Endodermal cell (in vitro differentiated cells): ENCODE data around the gene PPIB. TPM values are rescaled to one million over a fixed set of nuclear protein-coding genes. Genes with fewer than 3 reads are reported as not detected.

ENCODE experiments used
- DNase-seq: peaks from one replicate; pipeline ENCODE4 v3.0.0-alpha.2; 2017
- H3K27ac ChIP-seq: 2 replicates; pipeline ENCODE4 v1.5.1; 2013; ENCODE audit warnings: mild to moderate bottlenecking, low read depth, low read length, moderate library complexity
- H3K27me3 ChIP-seq: 2 replicates; pipeline ENCODE4 v1.6.1; 2013; ENCODE audit warnings: mild to moderate bottlenecking, low read length, moderate library complexity; ENCODE audit not compliant: insufficient read depth, control insufficient read depth, poor library complexity, severe bottlenecking
- H3K36me3 ChIP-seq: 2 replicates; pipeline ENCODE4 v1.7.0; 2013; ENCODE audit warnings: mild to moderate bottlenecking, low read length, moderate library complexity; ENCODE audit not compliant: control insufficient read depth, insufficient read depth
- H3K4me1 ChIP-seq: one replicate; pipeline ENCODE4 v1.7.0; 2013; ENCODE audit warnings: low read length; ENCODE audit not compliant: control insufficient read depth, insufficient read depth
- H3K4me3 ChIP-seq: 2 replicates; pipeline ENCODE4 v1.5.1; 2013; ENCODE audit warnings: mild to moderate bottlenecking, low read length, moderate library complexity
- H3K9ac ChIP-seq: 2 replicates; pipeline ENCODE4 v1.6.1; 2013; ENCODE audit warnings: mild to moderate bottlenecking, low read length, moderate library complexity; ENCODE audit not compliant: poor library complexity, severe bottlenecking; ENCODE audit errors: extremely low read depth
- H3K9me3 ChIP-seq: 2 replicates; pipeline ENCODE4 v1.6.1; 2013; ENCODE audit warnings: mild to moderate bottlenecking, low read length, moderate library complexity; ENCODE audit not compliant: control insufficient read depth
- H3K27ac Mint-ChIP-seq: 2 replicates; pipeline ENCODE4 v1.8.0; 2020; ENCODE audit warnings: mixed read lengths
- H3K27me3 Mint-ChIP-seq: 2 replicates; pipeline ENCODE4 v1.8.0; 2021; ENCODE audit warnings: mild to moderate bottlenecking, mixed read lengths; ENCODE audit not compliant: insufficient read depth
- H3K36me3 Mint-ChIP-seq: 2 replicates; pipeline ENCODE4 v1.8.0; 2020; ENCODE audit warnings: low read depth, mixed read lengths
- H3K4me1 Mint-ChIP-seq: 2 replicates; pipeline ENCODE4 v1.8.0; 2020; ENCODE audit warnings: mixed read lengths
- H3K4me3 Mint-ChIP-seq: 2 replicates; pipeline ENCODE4 v1.8.0; 2020; ENCODE audit warnings: mild to moderate bottlenecking, moderate library complexity, mixed read lengths
- H3K9me3 Mint-ChIP-seq: 2 replicates; pipeline ENCODE4 v1.8.0; 2020; ENCODE audit warnings: mild to moderate bottlenecking, mixed read lengths
- WGBS, 2 experiments: methylation state at CpG; one replicate each; pipeline versions ENCODE4 v1.1.5 to v1.1.7; 2013; ENCODE audit warnings: missing lambda C conversion rate in 2 of 2, mixed read lengths in 1 of 2; ENCODE audit not compliant: insufficient coverage in 1 of 2, insufficient read length in 1 of 2; 5-methylcytosine and 5-hydroxymethylcytosine counted together
- total RNA-seq, 2 donors: library from RNA; stranded (reverse); fragmentation: NEBNext Ultra II Directional in 1 of 2; extraction: Animal tissue kit (Norgen Biotek cat#: 25700) in 1 of 2; gene quantifications; 2 replicates in 1 of 2; 3 replicates in 1 of 2; pipeline ENCODE4 v1.2.1, GENCODE V29; 2021
- TF ChIP-seq, protein P1 (sequence below): fragments of 200-600 bp; sonication (generic); conservative IDR thresholded peaks from 2 replicates; pipeline ENCODE4 v1.5.0; 2021; ENCODE audit warnings: antibody characterized with exemption, mild to moderate bottlenecking

PPIB gene
- total RNA-seq, 2 donors from 2014 or later: 551 to 652 TPM

DNA sequence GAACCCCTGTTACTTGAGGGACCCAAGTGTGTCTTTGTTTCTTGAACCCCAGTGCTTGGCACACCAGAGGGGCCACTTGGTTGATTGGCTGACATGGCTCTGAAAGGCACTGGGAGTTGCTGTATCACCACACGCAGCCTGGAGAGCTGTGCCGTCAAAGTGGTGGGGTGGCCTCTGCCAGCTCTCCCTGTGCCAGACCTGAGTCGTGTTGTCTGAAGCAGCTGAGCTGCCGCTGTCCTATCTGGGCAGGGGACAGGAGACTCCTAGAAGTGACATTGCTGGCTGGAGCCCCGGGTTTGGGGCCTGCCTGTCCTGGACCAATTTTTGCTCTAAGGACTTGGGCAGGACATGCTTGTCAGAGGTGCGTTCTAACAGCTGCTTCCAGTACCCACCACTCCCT, 16.8 kb downstream of the PPIB start:
- Mint-ChIP-seq H3K9me3 (no peaks in the 10 kb centered on the region), H3K4me1 (peaks cover 25% of the 10 kb centered on the region), H3K4me3 (no peak overlapping the region), H3K27me3 (peaks cover 16% of the 10 kb centered on the region), H3K27ac (no peak overlapping the region), H3K36me3 (peaks cover 5% of the 10 kb centered on the region)
- no peak for DNase-seq
- Histone ChIP-seq H3K9me3 (no peaks in the 10 kb centered on the region), H3K4me3 (no peak overlapping the region), H3K4me1 (peaks cover 6% of the 10 kb centered on the region), H3K36me3 (no peaks in the 10 kb centered on the region), H3K27me3 (no peaks in the 10 kb centered on the region), H3K9ac (no peak overlapping the region), H3K27ac (no peak overlapping the region)
- WGBS, 2 experiments: 93 to 94% methylated on average over 6 of the region's 6 CpGs
- TF ChIP-seq, protein P1, sequence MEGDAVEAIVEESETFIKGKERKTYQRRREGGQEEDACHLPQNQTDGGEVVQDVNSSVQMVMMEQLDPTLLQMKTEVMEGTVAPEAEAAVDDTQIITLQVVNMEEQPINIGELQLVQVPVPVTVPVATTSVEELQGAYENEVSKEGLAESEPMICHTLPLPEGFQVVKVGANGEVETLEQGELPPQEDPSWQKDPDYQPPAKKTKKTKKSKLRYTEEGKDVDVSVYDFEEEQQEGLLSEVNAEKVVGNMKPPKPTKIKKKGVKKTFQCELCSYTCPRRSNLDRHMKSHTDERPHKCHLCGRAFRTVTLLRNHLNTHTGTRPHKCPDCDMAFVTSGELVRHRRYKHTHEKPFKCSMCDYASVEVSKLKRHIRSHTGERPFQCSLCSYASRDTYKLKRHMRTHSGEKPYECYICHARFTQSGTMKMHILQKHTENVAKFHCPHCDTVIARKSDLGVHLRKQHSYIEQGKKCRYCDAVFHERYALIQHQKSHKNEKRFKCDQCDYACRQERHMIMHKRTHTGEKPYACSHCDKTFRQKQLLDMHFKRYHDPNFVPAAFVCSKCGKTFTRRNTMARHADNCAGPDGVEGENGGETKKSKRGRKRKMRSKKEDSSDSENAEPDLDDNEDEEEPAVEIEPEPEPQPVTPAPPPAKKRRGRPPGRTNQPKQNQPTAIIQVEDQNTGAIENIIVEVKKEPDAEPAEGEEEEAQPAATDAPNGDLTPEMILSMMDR: no peak

DNA sequence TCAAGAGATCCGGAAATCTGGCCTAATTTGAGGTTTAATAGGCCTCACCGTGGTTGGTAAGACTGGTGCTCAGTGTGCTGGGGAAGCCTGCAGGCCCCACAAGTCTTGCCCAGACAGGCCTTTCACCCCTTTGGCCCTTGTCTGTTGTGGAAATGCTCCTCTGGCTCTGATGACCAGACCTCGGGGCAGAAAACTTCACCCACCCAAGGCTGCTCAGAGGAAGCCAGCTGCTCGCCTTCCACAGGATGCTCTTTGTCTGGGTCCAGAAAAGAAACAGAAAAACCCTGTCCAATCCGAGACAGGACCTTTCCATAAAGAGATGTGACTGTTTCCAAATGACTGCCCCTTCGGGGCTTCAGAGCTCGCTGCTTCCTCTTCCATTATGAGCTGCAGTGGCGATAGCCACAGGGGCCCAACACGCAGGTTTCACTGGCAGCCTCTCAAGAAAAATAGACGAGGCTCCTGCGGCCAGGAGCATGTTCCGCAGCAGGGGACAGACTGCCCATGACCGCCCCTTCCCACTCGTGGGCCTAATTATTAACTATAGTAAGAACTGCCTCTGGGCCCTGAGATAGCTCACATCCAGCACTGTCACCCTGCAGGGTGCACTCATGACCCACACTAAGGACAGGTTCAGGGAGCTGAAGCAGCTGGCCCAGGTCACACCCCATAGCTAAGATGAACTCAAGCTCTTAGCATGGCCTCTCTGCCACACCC, 18.1 kb downstream of the PPIB start:
- Histone ChIP-seq H3K9ac (no peak overlapping the region), H3K4me3 (no peak overlapping the region), H3K9me3 (no peaks in the 10 kb centered on the region), H3K27ac (peak overlapping the region; percentile 60), H3K27me3 (no peaks in the 10 kb centered on the region), H3K4me1 (peaks cover 6% of the 10 kb centered on the region), H3K36me3 (no peaks in the 10 kb centered on the region)
- H3K27ac Mint-ChIP-seq: no peak overlapping the region
- WGBS, 2 experiments: 90 to 95% methylated on average over 10 to 14 of the region's 14 CpGs
- no peak overlapping the region for H3K4me3 Mint-ChIP-seq
- H3K36me3 Mint-ChIP-seq: peaks cover 7% of the 10 kb centered on the region
- peaks cover 5% of the 10 kb centered on the region for H3K27me3 Mint-ChIP-seq
- no peak for DNase-seq
- TF ChIP-seq, protein P1: no peak
- peaks cover 25% of the 10 kb centered on the region for H3K4me1 Mint-ChIP-seq
- H3K9me3 Mint-ChIP-seq: no peaks in the 10 kb centered on the region

DNA sequence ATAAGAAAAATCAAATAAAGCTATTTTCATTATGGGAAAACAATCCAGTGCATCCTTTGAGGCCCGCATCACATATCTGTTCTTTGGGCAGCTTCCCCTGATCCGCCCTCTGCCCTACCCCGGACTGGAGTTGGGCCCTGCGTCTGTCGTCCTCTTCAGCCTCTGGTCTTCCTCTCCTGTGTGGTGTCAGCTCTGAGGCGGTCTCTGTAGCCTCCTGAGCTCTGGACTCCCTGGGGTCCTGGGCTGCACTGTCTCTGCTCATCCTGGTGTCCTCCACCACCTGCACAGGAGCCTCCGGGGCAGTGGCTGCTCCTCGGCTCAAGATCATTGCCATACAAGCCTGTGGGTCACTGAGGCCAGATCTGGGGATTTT, 18.6 kb downstream of the PPIB start:
- H3K27ac Mint-ChIP-seq: no peak overlapping the region
- peaks cover 23% of the 10 kb centered on the region for H3K4me1 Mint-ChIP-seq
- no peak overlapping the region for H3K4me3 Mint-ChIP-seq
- no peaks in the 10 kb centered on the region for H3K27me3 Mint-ChIP-seq
- TF ChIP-seq, protein P1: no peak
- no peak overlapping the region for H3K4me3 ChIP-seq
- no peaks in the 10 kb centered on the region for H3K9me3 Mint-ChIP-seq
- no peaks in the 10 kb centered on the region for H3K36me3 ChIP-seq
- 85 to 91% methylated on average over 8 of the region's 8 CpGs for WGBS, 2 experiments
- DNase-seq: peak; percentile 31
- no peaks in the 10 kb centered on the region for H3K9me3 ChIP-seq
- no peak overlapping the region for H3K9ac ChIP-seq
- no peaks in the 10 kb centered on the region for H3K27me3 ChIP-seq
- H3K36me3 Mint-ChIP-seq: peaks cover 7% of the 10 kb centered on the region
- H3K27ac ChIP-seq: peak overlapping the region; percentile 60
- peaks cover 6% of the 10 kb centered on the region for H3K4me1 ChIP-seq
